ENCODE measurements around the gene ANO5.

- no peak for TF ChIP-seq ZNF776 (tag by site-specific recombination; IDR thresholded peaks at IDR 0.05; ENCODE audit: borderline replicate concordance)
- no peak for TF ChIP-seq CTCF (tag by site-specific recombination; IDR thresholded peaks at IDR 0.05)
These were observed 52.2 kb downstream of the ANO5 start for GRCh38 chr11:22244986-22245592.
